ENCODE data around the gene GLI1. TPM values are rescaled to one million over a fixed set of nuclear protein-coding genes. Genes with fewer than 3 reads are reported as not detected.
A peak's percentile ranks its signal among the peaks of the same experiment; 100 is the strongest.

The GLI1 gene
- total and polyA plus RNA-seq, 2 of the 13 experiments (the other 11 are each of a cell fraction or from before 2014, with no cell fraction given) = 0.09 to 0.20 TPM

DNA sequence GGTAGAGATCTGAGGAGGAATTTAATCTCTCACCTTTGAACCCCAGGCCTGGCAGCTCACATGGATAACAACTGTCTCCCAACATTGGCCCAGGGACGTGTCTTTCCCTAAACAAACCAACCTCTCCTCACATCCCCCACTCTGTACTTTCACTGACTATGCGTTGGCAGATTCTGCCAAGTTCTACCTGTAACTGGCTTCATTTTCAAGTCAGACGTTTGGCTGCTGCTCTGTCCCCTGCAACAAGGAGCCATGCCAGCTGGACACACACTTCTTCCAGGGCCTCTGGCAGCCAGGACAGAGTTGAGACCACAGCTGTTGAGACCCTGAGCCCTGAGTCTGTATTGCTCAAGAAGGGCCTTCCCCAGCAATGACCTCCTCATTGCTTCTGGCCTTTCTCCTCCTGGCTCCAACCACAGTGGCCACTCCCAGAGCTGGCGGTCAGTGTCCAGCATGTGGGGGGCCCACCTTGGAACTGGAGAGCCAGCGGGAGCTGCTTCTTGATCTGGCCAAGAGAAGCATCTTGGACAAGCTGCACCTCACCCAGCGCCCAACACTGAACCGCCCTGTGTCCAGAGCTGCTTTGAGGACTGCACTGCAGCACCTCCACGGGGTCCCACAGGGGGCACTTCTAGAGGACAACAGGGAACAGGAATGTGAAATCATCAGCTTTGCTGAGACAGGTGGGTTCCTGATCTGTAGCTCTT, 24.9 kb upstream of the GLI1 start, which contains the start of gene INHBC (continued):
- TF ChIP-seq ZFAT (CRISPR knock-in tag; conservative IDR thresholded peaks at IDR 0.05) (no peak), ZMAT3 (CRISPR knock-in tag; conservative IDR thresholded peaks at IDR 0.05) (no peak), ZNF790 (CRISPR knock-in tag; IDR thresholded peaks at IDR 0.05; ENCODE audit: borderline replicate concordance) (no peak), KMT2A (CRISPR knock-in tag; IDR thresholded peaks at IDR 0.05) (no peak), BRCA1 (CRISPR knock-in tag; IDR thresholded peaks at IDR 0.05) (no peak), KLF15 (CRISPR knock-in tag; IDR thresholded peaks at IDR 0.05; ENCODE audit: borderline replicate concordance) (no peak), LCORL (IDR thresholded peaks at IDR 0.05) (no peak), LCORL (CRISPR knock-in tag; IDR thresholded peaks at IDR 0.05) (peak; percentile 33; the same call in 1 of the 2 replicates), RNF2 (conservative IDR thresholded peaks at IDR 0.05; ENCODE audit: low read depth) (no peak), HCFC1 (IDR thresholded peaks at IDR 0.05; ENCODE audit: low read depth, low read length) (no peak), SMAD9 (CRISPR knock-in tag; IDR thresholded peaks at IDR 0.05) (no peak), ZNF296 (CRISPR knock-in tag; conservative IDR thresholded peaks at IDR 0.05) (peak; percentile 94), ZNF224 (CRISPR knock-in tag; IDR thresholded peaks at IDR 0.05) (no peak)
- TF ChIP-seq, protein P1, sequence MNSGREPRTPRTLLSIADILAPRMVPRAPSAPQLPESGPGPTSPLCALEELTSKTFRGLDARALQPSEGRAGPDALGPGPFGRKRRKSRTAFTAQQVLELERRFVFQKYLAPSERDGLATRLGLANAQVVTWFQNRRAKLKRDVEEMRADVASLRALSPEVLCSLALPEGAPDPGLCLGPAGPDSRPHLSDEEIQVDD (CRISPR knock-in tag; IDR thresholded peaks at IDR 0.05; ENCODE audit: borderline replicate concordance) = no peak
- TF ChIP-seq, protein P2, sequence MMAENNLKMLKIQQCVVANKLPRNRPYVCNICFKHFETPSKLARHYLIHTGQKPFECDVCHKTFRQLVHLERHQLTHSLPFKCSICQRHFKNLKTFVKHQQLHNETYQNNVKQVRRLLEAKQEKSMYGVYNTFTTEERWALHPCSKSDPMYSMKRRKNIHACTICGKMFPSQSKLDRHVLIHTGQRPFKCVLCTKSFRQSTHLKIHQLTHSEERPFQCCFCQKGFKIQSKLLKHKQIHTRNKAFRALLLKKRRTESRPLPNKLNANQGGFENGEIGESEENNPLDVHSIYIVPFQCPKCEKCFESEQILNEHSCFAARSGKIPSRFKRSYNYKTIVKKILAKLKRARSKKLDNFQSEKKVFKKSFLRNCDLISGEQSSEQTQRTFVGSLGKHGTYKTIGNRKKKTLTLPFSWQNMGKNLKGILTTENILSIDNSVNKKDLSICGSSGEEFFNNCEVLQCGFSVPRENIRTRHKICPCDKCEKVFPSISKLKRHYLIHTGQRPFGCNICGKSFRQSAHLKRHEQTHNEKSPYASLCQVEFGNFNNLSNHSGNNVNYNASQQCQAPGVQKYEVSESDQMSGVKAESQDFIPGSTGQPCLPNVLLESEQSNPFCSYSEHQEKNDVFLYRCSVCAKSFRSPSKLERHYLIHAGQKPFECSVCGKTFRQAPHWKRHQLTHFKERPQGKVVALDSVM (CRISPR knock-in tag; IDR thresholded peaks at IDR 0.05) = no peak
- TF ChIP-seq, protein P3, sequence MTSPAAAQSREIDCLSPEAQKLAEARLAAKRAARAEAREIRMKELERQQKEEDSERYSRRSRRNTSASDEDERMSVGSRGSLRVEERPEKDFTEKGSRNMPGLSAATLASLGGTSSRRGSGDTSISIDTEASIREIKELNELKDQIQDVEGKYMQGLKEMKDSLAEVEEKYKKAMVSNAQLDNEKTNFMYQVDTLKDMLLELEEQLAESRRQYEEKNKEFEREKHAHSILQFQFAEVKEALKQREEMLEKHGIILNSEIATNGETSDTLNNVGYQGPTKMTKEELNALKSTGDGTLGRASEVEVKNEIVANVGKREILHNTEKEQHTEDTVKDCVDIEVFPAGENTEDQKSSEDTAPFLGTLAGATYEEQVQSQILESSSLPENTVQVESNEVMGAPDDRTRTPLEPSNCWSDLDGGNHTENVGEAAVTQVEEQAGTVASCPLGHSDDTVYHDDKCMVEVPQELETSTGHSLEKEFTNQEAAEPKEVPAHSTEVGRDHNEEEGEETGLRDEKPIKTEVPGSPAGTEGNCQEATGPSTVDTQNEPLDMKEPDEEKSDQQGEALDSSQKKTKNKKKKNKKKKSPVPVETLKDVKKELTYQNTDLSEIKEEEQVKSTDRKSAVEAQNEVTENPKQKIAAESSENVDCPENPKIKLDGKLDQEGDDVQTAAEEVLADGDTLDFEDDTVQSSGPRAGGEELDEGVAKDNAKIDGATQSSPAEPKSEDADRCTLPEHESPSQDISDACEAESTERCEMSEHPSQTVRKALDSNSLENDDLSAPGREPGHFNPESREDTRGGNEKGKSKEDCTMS (CRISPR knock-in tag; conservative IDR thresholded peaks at IDR 0.05) = no peak
- TF ChIP-seq, protein P4, sequence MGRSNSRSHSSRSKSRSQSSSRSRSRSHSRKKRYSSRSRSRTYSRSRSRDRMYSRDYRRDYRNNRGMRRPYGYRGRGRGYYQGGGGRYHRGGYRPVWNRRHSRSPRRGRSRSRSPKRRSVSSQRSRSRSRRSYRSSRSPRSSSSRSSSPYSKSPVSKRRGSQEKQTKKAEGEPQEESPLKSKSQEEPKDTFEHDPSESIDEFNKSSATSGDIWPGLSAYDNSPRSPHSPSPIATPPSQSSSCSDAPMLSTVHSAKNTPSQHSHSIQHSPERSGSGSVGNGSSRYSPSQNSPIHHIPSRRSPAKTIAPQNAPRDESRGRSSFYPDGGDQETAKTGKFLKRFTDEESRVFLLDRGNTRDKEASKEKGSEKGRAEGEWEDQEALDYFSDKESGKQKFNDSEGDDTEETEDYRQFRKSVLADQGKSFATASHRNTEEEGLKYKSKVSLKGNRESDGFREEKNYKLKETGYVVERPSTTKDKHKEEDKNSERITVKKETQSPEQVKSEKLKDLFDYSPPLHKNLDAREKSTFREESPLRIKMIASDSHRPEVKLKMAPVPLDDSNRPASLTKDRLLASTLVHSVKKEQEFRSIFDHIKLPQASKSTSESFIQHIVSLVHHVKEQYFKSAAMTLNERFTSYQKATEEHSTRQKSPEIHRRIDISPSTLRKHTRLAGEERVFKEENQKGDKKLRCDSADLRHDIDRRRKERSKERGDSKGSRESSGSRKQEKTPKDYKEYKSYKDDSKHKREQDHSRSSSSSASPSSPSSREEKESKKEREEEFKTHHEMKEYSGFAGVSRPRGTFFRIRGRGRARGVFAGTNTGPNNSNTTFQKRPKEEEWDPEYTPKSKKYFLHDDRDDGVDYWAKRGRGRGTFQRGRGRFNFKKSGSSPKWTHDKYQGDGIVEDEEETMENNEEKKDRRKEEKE (IDR thresholded peaks at IDR 0.05) = no peak
- TF ChIP-seq, protein P5, sequence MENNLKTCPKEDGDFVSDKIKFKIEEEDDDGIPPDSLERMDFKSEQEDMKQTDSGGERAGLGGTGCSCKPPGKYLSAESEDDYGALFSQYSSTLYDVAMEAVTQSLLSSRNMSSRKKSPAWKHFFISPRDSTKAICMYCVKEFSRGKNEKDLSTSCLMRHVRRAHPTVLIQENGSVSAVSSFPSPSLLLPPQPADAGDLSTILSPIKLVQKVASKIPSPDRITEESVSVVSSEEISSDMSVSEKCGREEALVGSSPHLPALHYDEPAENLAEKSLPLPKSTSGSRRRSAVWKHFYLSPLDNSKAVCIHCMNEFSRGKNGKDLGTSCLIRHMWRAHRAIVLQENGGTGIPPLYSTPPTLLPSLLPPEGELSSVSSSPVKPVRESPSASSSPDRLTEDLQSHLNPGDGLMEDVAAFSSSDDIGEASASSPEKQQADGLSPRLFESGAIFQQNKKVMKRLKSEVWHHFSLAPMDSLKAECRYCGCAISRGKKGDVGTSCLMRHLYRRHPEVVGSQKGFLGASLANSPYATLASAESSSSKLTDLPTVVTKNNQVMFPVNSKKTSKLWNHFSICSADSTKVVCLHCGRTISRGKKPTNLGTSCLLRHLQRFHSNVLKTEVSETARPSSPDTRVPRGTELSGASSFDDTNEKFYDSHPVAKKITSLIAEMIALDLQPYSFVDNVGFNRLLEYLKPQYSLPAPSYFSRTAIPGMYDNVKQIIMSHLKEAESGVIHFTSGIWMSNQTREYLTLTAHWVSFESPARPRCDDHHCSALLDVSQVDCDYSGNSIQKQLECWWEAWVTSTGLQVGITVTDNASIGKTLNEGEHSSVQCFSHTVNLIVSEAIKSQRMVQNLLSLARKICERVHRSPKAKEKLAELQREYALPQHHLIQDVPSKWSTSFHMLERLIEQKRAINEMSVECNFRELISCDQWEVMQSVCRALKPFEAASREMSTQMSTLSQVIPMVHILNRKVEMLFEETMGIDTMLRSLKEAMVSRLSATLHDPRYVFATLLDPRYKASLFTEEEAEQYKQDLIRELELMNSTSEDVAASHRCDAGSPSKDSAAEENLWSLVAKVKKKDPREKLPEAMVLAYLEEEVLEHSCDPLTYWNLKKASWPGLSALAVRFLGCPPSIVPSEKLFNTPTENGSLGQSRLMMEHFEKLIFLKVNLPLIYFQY (CRISPR knock-in tag; IDR thresholded peaks at IDR 0.05; ENCODE audit: borderline replicate concordance) = no peak

All from HepG2 (cell line).